Erythroblast (primary cell): ENCODE results near the gene SLC49A4.

Source experiments
- GATA1 ChIP-seq: IDR thresholded peaks from 2 replicates; pipeline ENCODE4 v1.6.1; 2011; ENCODE audit warnings: low read depth, mild to moderate bottlenecking, control low read depth, low read length, moderate library complexity
- POLR2A ChIP-seq: IDR thresholded peaks from 2 replicates; pipeline ENCODE4 v1.6.1; 2011; ENCODE audit warnings: mild to moderate bottlenecking, low read length

DNA sequence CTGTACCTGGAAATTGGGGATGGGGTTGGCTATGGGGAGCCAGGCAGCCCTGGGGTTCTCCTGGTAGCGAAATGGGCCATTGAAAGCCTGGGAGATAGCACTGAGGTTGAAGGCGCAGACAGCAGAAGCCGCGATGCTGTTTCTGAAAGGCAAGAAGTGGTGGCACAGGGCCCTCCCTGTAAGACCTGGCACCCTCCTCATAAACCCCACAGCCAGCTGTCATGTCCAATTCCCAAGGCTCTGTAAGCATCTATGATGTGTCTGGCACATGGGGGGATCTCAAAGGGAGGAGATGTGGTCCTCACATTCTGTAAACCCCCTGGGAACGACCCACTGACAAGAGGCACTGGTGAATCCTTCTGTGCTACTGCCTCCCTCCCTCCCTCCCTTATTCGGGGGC lies 128.7 kb downstream of the SLC49A4 start:
- TF ChIP-seq POLR2A = no peak
- no peak for TF ChIP-seq GATA1
